ENCODE measurements around the gene KCNMB4.

The KCNMB4 gene, protein sequence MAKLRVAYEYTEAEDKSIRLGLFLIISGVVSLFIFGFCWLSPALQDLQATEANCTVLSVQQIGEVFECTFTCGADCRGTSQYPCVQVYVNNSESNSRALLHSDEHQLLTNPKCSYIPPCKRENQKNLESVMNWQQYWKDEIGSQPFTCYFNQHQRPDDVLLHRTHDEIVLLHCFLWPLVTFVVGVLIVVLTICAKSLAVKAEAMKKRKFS

DNA sequence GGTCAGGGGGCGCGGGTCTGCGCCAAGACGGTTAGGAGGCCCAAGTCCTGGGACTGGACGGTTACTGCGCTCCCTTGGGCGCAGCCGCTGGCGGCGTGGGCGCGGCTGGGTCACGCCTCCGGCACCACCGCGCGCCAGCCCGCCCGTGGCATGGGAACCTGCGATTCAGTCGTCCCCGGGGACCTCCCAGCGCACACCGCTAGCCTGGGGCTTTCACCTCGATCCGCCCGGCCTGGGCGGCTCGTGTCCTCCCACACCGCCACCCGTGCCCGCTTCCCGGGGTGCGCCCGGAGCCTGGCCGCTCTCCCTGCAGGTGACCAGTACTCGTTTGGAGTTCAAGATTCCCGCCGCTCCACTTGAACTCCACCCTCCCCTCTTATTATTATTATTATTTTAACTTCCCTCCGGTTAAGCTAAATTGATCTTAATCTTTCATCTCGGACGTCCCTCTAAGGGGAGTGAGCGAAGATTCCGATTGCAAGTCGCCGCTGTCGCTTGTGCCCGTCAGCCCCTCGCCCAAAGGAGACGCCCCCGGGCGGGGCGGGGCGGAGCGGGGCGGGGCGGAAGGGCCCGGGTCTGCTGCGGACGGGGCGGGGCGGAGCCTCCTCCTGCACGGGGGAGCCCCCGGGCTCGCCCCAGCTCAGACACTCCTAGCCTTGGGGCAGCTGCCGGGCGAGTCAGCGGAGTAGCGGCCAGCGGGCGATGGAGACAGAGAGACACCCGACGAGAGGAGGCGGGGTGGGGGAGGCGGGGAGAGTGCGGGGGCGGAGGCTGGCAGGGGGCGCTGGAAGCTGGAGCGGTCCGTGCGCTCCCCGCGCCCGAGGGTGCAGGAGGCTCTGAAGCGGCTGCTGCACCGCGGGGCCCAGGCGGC lies at the start of gene KCNMB4:
Gene KCNMB4 (plus strand): TSS at position 643 of the 871 bp plus-strand sequence. CDS start 445 bp downstream, outside the sequence.
- Histone ChIP-seq H3K27me3 (ENCODE audit: insufficient read depth, poor library complexity, severe bottlenecking) (peaks cover 14% of the 10 kb centered on the region), H3K4me1 (ENCODE audit: insufficient read depth, poor library complexity, severe bottlenecking) (no peaks in the 10 kb centered on the region), H3K4me3 (ENCODE audit: severe bottlenecking) (peak within 1 kb of the TSS; percentile 59), H3K36me3 (ENCODE audit: low read depth) (no peaks in the 10 kb centered on the region), H3K27ac (ENCODE audit: poor library complexity, severe bottlenecking) (no peak within 1 kb of the TSS), H3K9me3 (ENCODE audit: severe bottlenecking) (no peaks in the 10 kb centered on the region)
- TF ChIP-seq, protein P1, sequence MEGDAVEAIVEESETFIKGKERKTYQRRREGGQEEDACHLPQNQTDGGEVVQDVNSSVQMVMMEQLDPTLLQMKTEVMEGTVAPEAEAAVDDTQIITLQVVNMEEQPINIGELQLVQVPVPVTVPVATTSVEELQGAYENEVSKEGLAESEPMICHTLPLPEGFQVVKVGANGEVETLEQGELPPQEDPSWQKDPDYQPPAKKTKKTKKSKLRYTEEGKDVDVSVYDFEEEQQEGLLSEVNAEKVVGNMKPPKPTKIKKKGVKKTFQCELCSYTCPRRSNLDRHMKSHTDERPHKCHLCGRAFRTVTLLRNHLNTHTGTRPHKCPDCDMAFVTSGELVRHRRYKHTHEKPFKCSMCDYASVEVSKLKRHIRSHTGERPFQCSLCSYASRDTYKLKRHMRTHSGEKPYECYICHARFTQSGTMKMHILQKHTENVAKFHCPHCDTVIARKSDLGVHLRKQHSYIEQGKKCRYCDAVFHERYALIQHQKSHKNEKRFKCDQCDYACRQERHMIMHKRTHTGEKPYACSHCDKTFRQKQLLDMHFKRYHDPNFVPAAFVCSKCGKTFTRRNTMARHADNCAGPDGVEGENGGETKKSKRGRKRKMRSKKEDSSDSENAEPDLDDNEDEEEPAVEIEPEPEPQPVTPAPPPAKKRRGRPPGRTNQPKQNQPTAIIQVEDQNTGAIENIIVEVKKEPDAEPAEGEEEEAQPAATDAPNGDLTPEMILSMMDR (IDR thresholded peaks at IDR 0.05; ENCODE audit: poor library complexity, severe bottlenecking) = no peak
- ATAC-seq (ENCODE audit: low read depth) = peak; percentile 76
- peak; percentile 70 for DNase-seq (ENCODE audit: low spot score)

DNA sequence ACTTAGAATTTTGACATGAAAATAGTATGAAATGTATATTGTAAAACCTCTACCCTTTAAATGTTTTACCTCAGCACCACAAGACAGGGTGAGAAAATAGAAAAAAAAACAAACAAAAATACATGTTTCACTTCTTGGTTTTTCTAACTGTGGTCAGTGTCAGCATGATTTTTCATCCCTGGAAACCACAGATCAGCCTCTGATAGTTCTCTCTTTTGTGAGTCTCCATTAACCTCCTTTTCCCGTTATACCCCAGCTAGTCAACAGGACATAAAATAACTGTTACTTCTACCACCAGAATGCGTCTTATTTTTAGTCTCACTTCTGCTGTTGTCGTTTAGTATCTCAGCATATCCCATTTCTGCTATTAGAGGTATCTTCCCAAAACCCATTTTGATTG lies 48.3 kb upstream of the KCNMB4 start:
- no peaks in the 10 kb centered on the region for H3K27me3 ChIP-seq (ENCODE audit: insufficient read depth, poor library complexity, severe bottlenecking)
- H3K9me3 ChIP-seq (ENCODE audit: severe bottlenecking) = no peaks in the 10 kb centered on the region
- H3K27ac ChIP-seq (ENCODE audit: poor library complexity, severe bottlenecking) = no peak overlapping the region
- no peak overlapping the region for H3K4me3 ChIP-seq (ENCODE audit: severe bottlenecking)
- TF ChIP-seq, protein P1 (IDR thresholded peaks at IDR 0.05; ENCODE audit: poor library complexity, severe bottlenecking) = no peak
- DNase-seq (ENCODE audit: low spot score) = no peak
- no peaks in the 10 kb centered on the region for H3K4me1 ChIP-seq (ENCODE audit: insufficient read depth, poor library complexity, severe bottlenecking)
- ATAC-seq (ENCODE audit: low read depth) = no peak
- peaks cover 11% of the 10 kb centered on the region for H3K36me3 ChIP-seq (ENCODE audit: low read depth)

DNA sequence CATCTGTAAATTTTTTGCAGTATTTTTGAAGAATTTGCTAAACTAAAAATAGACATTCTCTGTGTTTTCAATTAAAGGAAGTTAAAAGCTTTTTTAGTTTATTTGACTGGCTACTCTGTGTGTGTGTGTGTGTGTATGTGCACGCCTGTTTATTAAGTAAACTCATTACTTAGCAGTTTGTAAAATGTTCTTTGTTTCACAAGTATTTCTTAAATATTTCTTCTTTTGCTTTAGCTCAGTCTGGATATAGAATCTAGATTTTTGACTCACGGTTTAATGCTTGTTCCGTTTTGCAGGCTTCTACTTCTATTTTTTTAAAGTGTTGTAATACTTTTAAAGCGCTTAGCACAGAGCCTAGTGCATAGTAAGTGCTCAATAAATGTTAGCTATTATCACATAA lies 46.5 kb upstream of the KCNMB4 start:
- Histone ChIP-seq H3K4me3 (ENCODE audit: severe bottlenecking) (no peak overlapping the region), H3K4me1 (ENCODE audit: insufficient read depth, poor library complexity, severe bottlenecking) (no peaks in the 10 kb centered on the region), H3K36me3 (ENCODE audit: low read depth) (peaks cover 14% of the 10 kb centered on the region), H3K9me3 (ENCODE audit: severe bottlenecking) (no peaks in the 10 kb centered on the region), H3K27ac (ENCODE audit: poor library complexity, severe bottlenecking) (no peak overlapping the region), H3K27me3 (ENCODE audit: insufficient read depth, poor library complexity, severe bottlenecking) (no peaks in the 10 kb centered on the region)
- TF ChIP-seq, protein P1 (IDR thresholded peaks at IDR 0.05; ENCODE audit: poor library complexity, severe bottlenecking) = no peak
- no peak for ATAC-seq (ENCODE audit: low read depth)
- DNase-seq (ENCODE audit: low spot score) = no peak

DNA sequence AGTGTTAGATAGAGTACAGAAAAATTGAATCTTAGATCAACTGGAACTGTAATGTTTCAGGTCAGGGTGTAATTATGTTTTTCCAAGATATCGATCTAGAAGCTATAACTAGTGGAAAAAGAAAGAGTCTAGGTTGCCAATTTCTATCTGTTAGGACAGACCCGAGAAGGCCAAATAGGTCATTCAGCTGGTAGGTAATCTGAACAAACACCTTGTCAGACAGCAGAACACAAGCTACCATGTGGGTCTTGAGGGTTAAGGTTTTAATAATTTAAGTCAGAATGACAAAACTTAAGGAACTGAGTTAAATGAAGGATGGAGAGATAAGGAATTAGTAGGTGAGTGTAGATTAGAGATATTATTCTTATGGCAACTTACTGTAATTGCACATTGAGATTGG lies 44.9 kb upstream of the KCNMB4 start:
- Histone ChIP-seq H3K27ac (ENCODE audit: poor library complexity, severe bottlenecking) (no peak overlapping the region), H3K9me3 (ENCODE audit: severe bottlenecking) (no peaks in the 10 kb centered on the region), H3K4me3 (ENCODE audit: severe bottlenecking) (no peak overlapping the region), H3K4me1 (ENCODE audit: insufficient read depth, poor library complexity, severe bottlenecking) (no peaks in the 10 kb centered on the region), H3K36me3 (ENCODE audit: low read depth) (peaks cover 16% of the 10 kb centered on the region), H3K27me3 (ENCODE audit: insufficient read depth, poor library complexity, severe bottlenecking) (no peaks in the 10 kb centered on the region)
- TF ChIP-seq, protein P1 (IDR thresholded peaks at IDR 0.05; ENCODE audit: poor library complexity, severe bottlenecking) = no peak
- no peak for DNase-seq (ENCODE audit: low spot score)
- no peak for ATAC-seq (ENCODE audit: low read depth)

Measured in RWPE2 (cell line).